Fibroblast of skin of abdomen (primary cell): Measurements from ENCODE around the gene TFIP11.
"Not testable (repeated sequence)": the region's sequence is repeated elsewhere in the genome, so short reads cannot be mapped to it uniquely, and the experiment has no call there.

Experiments used
- DNase-seq: peaks from one replicate; pipeline ENCODE4 v3.0.0-alpha.2; 2013

The TFIP11 gene

DNA sequence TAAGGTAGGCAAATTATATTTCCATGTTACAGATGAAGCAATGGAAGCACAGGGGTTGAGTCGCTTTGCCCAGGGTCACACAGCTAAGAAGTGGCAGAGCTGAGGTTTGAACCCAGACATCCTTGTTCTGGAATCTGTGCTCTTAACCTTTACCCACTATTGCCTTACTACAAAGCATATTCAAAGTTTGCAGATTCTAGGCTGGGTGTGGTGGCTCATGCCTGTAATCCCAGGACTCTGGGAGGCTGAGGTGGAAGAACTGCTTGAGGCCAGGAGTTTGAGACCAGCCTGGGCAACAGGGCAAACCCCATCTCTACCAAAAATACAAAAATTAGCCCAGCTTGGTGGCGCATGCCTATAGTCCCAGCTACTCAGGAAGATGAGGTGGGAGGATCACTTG, 27.8 kb upstream of the TFIP11 start:
- no peak for DNase-seq

DNA sequence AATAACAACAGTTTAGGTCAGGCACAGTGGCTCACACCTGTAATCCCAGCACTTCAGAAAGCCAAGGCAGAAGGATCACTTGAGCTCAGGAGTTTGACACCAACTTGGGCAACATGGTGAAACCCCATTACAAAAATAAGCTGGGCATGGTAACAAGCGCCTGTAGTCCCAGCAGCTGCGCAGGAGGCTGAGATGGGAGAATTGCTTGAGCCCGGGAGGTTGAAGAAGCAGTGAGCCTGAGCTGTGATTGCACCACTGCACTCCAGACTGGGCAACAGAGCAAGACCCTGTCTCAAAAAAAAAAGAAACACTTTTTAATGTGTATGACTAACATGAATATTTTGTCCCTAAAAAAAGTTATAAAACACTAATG, 24.5 kb upstream of the TFIP11 start:
- DNase-seq = no peak

GRCh38 chr22:26536056-26536761, 23.9 kb upstream of the TFIP11 start:
- no peak for DNase-seq

GRCh38 chr22:26535603-26535908, 23.3 kb upstream of the TFIP11 start:
- no peak for DNase-seq

DNA sequence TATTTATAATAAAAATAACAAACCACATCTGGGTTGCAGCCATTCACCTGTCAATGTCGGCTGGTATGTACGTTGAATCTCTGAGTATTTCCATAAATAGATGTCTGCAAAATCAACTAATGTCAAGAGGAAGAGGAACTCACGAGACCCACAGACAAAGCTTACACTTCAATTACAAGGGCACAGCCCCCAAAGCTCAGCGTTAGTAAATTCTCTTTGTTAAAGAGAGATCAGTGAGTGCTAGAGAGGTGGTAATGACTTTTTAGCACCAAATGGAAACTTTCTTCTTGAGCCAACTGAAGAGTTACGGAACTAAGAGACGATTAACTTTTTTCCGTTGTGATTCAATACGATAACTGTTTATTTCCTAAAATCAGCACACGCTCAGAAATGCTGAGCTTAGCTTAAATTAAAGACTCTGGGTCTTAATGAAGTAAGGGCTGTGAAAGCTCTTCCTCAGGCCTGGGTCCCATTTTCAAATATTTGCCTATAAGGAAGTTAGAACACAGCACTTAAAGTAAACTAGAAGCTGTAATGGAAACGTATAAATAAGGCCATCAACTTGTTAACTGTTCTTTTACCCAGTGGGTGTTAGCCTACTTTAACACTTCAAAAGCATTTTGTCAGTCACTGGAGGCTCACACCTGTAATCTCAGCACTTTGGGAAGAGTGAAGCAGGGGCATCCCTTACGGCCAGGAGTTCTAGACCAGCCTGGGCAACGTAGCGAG, 22.8 kb upstream of the TFIP11 start:
- no peak for DNase-seq

GRCh38 chr22:26534171-26534855, 22.0 kb upstream of the TFIP11 start:
- DNase-seq = no peak

- no peak for DNase-seq
These were observed 17.1 kb upstream of the TFIP11 start for GRCh38 chr22:26529345-26529744.

- DNase-seq = not testable (repeated sequence)
These were observed 16.2 kb upstream of the TFIP11 start for GRCh38 chr22:26528518-26528917.

DNA sequence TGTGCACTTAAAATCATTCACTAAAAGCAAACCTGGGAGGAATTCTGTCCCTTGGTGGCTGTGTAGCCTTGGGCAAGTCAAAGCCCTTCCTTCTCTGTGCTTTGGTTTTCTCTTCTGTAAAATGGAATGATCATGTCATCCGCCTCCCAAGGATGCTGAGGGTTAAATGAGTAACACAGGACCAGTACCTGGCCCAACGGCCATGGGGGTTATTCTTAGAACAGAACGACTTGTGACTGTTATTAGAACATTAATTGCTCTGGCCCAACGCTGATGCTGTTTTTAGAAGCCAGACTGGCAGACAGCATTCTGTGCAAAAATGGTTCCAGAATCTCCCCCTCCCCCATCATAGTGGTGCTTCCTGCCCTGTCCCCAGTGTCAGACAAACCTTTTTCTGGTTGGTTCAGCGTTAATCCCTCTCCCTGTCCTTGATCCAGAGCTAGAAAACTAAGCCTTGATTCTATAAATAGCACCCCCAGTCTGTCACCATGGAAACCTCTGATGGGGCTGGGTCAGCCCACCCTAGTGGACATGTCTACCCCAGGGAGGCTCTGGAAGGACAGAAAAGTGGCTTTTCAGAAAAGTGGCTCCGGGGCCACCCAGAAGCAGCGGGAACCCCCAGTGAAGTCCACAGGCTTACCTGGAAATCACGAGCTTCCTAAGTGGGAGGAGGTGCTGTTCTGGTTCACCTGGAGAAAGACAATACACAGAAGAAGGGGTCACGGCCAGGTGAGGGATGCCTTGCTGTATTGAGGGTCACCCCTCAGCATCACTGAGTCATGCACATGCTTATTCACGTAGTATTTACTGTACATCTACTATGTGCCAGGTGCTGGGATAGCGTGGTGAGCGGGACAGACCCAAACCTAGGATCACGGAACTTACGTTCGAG, 15.5 kb upstream of the TFIP11 start:
- DNase-seq = no peak

DNA sequence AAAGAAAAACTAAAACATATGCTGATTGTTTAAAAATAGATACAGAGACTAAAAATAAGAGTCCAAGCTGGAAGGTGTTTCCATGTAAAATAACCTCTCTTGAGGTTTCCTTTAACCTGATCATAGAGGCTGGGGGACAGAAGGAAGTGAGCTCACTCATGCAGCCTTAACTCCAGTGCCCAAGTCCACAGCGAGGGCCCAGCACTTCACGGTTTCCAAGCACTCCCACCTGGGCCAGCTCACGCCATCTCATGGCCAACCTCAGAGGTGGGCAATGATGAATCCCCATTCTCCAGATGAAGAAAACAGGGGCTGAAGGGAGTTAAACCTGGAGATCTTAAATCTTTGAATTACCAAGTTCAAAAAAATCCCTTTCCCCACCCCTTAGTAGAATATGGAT, 14.9 kb upstream of the TFIP11 start:
- no peak for DNase-seq

DNA sequence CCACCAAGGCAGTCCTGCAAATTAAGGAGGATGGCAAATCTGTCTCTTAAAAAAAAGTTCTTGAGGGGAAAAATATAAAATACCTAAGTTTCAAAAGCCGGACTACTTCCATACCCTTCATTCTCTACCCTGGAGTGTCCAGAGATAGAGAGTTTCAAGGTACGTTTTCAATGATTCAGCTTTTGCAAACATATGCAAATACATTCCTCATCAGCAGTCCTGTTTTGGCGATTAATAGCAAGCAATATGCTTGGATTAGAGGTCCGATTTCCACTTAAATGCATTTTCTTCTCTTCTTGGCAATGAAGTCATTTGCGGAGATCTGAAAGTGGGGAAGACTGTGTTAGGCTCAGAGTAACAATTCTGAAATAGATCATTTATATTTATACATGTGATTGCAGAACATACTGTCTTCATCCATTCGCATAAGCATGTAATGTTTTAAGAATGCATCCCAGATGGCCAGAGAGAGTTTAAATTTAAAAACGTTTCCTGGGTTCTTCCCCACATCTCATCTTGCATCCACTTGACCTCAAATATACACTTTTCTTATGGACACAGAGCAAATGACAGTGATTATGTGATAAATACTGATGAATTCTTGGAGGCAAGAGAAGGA, 13.8 kb upstream of the TFIP11 start:
- DNase-seq = no peak

GRCh38 chr22:26524870-26525269, 12.6 kb upstream of the TFIP11 start:
- DNase-seq = no peak

DNA sequence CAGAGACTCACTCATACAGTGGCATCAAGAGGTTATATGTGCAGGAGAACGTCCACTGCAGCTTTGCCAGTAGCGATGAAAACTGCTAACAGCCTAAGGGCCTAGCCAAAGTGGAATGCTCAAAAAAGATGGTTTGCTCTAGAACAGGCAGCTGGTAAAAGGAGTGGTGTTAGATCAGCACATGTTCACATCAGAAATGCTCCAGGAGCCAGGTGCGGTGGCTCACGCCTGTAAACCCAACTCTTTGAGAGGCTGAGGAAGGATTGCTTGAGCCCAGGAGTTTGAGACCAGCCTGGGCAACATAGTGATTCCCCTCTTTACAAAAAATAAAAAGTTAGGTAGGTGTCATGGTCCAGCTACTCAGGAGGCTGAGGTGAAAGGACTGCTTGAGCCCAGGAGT, 10.3 kb upstream of the TFIP11 start:
- no peak for DNase-seq

DNA sequence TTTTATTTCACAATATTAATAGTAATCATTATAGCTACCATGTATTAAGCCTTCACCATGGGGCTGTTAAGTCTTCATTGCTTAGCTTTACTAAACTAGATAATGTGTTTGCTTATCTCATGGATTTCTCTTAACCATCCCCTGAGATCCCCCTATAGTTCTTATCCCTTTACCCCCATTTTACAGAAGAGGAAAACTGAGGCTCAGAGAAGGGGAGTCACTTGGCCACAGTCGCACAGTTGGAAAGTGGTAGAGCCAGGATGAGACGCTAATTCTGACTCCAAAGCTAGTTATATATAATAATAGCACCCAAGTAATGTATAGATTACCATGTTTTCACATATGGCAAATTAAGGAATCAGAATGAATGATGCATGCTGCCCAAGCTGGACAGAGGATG, 9.7 kb upstream of the TFIP11 start:
- no peak for DNase-seq

DNA sequence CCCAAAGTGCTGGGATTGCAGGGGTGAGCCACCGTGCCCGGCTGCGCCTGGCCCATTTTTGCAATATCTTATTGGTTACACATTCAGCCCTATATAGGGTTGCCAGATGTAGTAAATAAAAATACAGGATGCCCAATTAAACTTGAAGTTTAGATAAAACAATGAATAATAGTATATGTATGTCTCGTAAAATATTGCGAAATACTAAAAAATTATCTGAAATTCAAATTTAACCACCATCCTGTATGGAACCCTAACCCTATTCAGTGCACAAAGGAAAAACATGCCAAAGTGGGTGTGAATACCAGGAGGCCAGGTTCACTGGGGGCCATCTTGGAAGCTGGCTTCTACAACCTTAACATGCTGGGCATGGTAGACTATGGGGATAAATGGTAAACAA, 5.2 kb upstream of the TFIP11 start:
- no peak for DNase-seq

GRCh38 chr22:26516503-26516902, 4.2 kb upstream of the TFIP11 start:
- DNase-seq = no peak

- DNase-seq = no peak
These were observed 3.7 kb upstream of the TFIP11 start for GRCh38 chr22:26515931-26516330.

DNA sequence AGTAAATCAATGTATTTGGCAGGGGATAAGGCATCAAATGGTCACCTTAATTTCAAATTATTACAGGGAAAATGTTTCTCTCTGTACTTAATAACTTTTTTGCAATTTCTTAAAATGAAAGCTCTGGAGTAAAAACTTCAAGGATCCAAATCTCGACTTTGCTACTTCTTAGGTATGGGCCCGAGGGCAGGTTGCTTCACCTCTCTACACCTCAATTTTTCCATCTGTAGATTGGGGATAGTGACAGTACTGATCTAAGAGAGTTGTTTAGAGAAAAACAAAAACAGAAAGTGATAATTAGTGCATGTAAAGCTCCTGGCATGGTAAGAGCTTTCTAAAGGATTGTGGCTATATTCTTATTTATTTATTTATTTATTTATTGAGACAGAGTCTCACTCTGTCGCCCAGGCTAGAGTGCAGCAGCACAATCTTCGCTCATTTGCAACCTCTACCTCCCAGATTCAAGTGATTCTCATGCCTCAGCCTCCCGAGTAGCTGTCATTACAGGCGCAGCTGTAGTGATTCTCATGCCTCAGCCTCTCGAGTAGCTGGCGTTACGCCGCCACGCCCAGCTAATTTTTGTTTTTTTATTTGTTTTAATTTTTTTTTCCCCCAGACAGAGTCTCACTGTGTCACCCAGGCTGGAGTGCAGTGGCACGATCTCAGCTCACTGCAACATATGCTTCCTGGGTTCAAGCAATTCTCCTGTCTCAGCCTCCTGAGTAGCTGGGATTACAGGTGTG, 2.3 kb upstream of the TFIP11 start:
- no peak for DNase-seq

- DNase-seq = no peak
These were observed 1.6 kb upstream of the TFIP11 start for GRCh38 chr22:26513838-26514237.

DNA sequence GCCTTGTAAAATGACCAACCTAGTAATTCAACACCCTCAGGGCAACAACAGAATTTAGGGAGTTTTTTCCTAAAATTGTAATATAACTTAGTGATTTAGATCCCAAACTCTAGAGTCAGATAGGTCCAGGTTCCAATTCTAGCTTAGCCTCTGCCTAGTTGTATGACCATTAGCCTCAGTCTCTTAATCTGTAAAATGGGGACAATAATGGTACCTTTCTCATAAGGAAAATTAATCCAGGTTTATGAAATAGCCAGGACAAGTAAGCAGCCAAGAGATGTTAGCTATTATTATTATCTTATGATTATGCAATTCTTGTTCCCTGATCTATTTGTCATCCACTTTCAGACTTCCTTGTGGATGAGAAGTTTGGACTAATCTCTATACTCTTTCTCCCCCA, 4.1 kb downstream of the TFIP11 start:
- DNase-seq = no peak

DNA sequence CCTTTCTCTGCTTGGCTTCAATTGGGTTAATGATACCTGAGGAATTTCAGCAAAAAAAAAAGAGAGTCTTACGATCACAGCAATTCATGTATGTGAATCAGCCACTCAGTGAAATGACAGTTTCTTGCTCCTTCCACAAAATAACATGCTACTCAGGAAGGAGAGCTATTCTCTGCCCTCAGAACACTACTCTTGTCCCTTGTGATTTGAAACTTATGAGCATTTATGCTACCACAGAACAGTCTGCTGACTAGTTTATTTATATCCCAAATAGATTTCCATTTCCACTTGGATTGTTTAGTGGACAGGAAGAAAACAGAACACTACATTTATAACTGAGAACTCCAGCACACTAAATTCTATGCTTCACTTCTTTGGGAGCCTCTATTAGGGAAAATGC, 8.5 kb downstream of the TFIP11 start:
- no peak for DNase-seq
